Measurements from ENCODE around the gene SMTN.

- TF ChIP-seq POLR2A (IDR thresholded peaks at IDR 0.05) = no peak
- no peak for TF ChIP-seq CTCF (IDR thresholded peaks at IDR 0.05)
These were observed 25.6 kb downstream of the SMTN start for GRCh38 chr22:31106731-31107177.

Data from breast epithelium (tissue), 3 donors.